Inferior parietal cortex (tissue), 1 donor: Measurements from ENCODE around the gene LMX1A.
A peak's percentile ranks its signal among the peaks of the same experiment; 100 is the strongest.

Source experiments
- DNase-seq: peaks from one replicate; pipeline ENCODE4 v3.0.0-alpha.2; 2016; ENCODE audit errors: extremely low spot score

LMX1A gene

GRCh38 chr1:165265196-165265838 is 91.2 kb downstream of the LMX1A start:
- no peak for DNase-seq

DNA sequence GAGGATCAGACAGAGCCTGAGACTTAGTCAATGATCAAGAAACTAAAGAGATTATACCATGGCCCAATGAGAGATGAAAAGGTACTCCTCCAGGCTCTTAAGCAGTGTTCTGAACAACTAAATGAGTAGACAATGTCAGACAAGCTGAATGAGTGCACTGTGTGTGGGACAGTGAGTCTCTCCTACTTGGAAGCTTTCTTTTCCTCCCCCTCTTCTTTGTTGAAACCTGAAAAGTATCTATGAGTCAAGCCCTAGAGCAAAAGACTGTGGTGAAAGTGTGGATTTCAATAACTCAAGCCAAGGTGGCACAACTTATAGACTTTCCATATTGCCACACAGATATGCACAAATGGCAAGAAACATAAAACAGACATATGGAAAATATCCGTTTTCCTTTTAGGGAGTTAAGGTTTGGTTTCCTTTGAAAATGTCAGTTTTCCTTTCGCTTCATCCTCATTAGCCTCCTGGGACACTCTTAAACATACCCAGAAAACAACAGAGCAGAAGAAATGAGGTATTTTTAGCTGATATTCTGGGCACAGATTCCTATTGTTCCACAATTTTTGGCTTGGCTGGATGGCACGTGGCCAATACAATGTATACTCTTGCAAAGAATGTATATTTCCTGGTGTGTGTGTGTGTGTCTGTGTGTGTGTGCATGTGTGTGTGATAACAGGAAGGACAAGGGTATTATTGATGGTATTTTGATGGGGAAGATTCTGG is 96.6 kb downstream of the LMX1A start:
- no peak for DNase-seq

- no peak for DNase-seq
Measured at GRCh38 chr1:165259236-165259635, 97.3 kb downstream of the LMX1A start.

DNA sequence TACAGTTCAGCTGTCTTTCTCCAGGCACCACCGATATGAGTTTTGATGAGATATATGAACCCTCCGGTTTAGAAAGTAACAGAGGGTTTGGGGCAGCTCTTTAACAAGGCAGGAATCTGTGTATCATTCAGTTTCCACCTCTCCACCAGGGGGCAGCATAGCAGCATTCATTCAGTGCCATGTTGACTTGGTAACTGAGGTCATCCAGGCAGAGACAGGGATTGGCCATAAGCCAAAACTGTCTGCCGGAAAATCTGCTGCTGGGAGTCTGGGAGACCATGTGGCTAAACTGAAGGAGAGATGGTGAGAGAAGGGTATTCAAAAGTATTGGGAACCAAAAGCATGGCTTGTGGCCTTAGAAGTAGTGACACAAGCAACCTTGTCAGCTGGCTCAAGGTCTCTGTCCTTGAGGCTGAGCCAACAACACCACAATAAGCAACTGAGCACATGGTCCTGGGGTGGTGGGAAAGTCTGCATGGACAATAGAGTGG is 98.5 kb downstream of the LMX1A start:
- DNase-seq = peak; percentile 47

DNA sequence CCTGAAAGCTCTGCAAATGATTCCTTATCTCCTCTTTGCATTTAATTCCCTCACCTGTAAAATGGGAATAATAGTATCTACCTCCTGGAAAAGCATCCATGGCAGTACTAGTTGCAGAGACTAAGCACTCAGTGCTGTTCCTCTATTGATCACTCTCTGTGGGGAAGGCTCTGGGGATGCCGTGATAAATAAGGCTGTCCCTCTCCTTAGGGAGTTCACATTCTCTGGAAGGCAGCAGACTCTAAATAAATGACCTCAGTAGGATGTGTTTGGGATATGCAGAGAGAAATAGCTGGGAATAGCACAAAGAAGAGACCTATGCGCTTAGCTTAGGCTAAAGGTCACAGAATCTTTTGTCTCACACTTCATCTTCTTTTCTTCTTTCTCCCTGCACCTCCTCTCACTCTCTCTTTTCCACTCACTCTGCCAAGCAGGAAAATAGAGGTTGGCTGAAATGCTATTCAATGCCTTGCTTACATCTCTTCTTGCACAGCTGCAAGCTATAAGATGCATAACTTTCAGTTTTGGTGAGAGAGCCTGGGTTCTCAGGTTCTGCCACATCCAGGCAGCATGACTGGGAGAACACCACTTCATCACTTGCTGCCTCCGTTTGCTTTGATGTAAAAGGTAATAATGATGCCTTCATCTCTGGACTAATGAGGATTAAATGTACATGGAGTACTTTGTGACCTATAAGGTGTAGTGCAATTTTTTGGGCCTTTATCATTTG is 101.5 kb downstream of the LMX1A start:
- DNase-seq = no peak

GRCh38 chr1:165254376-165254775 is 102.1 kb downstream of the LMX1A start:
- DNase-seq = no peak

GRCh38 chr1:165253818-165254254 is 102.7 kb downstream of the LMX1A start:
- no peak for DNase-seq

GRCh38 chr1:165248969-165249571 is 107.4 kb downstream of the LMX1A start:
- no peak for DNase-seq

DNA sequence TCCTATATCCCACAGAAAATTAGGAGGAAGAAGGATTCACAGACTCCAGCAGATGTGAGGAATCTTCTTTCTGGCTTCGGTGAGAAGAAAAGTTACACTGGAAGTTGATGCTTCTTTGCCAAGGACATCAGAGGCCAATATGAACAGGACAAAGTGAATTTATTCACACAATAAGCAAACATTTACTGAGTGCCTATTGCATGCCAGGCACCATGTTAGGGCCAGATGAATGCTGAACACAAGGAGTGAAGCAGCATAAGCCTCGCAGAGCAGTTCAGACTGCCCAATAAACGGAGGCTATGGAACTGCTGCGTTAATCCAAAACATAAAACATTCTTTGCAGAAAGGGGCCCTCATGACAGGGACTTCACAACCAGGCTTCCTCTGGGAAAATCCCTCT is 114.6 kb downstream of the LMX1A start:
- DNase-seq = no peak

GRCh38 chr1:165241321-165241720 is 115.2 kb downstream of the LMX1A start:
- no peak for DNase-seq

GRCh38 chr1:165240492-165240891 is 116.0 kb downstream of the LMX1A start:
- no peak for DNase-seq

GRCh38 chr1:165239873-165240272 is 116.6 kb downstream of the LMX1A start:
- DNase-seq = no peak

DNA sequence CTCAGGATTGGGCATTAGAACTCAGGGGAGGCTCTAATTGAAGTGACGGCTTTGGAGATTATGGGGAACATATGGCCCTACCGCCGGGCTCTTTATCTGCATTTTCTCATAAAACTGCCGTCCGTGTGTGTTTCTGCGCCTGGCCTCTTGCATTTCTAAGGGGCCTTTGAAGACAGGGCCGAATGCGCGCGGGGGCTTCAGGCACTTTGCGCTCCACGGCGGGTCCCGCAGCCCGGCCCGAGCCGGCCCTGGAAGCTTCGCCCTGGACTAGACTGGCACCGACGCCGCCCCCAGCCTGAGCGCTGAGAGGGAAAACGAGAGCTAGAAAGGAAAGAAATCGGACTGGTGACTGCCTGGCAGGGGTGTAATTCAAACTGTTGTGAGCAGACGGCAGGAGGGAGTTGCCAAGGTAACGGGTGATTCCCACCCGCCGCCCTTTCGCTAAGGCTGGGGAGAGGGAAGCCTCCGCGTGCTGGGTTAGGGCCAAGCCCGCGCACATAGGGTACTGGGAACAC is 120.7 kb downstream of the LMX1A start:
- no peak for DNase-seq

DNA sequence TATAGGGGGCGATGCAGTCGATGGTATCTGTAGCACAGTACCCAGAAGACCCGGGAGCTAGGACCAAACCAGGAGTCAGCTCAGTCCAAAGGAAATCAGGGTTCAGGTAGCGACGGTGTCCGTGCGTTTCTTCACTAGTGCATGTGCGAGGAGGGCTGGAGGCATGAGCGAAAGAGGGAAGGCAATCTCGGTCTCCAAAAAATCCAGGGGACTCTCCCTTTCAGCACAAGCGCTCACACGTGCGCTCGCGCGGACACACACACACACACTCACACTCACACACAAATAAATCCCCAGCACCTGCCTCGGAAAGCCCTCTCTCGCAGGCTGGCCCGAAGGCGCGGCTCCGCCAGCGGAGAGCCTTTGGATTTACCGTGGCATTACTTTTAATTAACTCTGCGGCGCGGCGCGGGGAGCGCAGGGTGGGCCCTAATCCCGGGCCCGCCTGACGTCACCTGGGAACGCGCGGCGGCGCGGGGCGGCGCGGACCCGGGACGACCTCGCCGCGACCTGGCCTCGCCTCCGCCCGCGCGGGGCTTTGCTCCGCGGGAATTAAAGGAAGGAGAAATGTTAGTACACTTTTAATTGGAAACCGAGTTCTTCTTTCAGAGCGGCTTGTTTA is 121.2 kb downstream of the LMX1A start:
- DNase-seq = no peak

DNA sequence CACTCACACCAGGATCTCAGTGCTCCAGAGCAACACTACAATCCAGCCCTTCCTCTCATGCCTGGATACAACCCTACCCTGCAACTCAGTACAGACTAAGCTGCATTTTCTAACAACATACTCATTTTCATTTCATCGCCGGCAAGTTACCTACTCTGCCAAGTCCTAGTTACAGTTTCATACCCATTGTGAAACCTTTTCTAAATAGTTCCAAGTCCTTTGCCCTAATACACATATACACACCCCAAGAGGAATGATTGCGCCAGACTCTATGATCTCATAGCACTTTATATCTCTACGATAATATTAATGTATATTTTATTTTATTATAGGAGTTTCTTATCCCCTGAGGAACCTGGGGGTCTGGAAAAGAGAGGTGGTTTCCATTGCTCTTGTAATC is 122.4 kb downstream of the LMX1A start:
- no peak for DNase-seq

DNA sequence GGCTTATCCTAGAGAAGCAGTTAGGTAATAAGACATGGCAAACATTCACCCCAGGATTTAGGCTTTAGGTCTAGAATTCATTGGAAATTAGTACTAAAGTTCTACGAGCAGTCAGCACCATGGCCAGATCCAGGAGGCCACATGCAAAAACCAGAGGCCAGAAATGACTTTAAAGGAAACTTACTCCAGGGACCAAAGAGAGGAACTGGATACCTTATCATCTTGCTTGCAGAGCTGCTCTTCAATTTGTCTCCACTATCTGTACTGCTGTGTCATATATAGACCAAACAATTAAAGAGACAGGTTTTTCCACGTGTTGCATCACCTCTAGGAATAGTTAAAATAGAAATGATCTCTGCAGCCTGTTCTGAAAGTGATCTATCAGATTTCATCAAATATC is 127.8 kb downstream of the LMX1A start:
- DNase-seq = no peak

DNA sequence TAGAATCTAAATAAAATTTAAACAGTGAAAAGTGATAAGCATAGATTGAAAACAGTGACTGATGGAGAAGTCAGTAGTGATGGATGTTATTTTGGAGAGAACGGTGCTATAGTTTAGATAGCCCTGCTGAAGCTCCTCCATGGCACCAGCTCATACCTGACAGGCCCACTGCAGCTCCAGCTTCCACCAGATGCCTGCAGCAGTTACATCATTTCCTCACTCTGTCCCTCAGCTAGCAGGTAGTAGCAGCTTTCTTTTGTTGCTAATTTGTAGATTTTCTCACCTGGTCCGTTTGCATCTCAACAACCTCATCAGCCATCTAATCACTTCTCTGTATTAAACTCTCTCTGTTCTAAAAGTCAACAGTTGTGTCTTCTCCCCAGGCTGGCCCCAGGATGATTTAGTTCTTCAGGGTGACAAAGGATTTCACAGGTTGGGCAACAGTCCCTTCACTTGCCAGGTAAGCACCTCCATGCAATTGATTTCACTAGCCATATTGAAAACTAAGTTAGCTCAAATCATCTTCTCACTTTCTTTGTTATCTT is 128.3 kb downstream of the LMX1A start:
- no peak for DNase-seq

DNA sequence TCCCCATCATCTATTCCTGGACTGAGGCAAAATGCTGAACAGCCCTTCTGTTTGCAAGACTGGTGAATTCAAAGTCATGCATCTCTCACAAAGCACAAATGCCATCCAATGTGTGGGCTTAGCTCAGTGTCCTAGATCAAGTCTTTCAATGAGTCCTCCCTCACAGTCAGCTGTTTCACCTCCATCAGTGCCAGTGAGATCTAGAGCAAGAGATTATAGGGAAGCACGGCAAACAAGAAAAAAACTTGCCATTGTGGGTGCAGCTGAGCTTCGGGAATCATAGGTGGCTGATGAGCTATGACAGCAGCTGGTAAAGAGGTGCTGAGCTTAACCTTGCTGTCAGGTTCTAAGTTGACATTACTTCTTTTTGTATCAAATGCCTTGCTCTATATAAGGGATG is 130.2 kb downstream of the LMX1A start:
- DNase-seq = no peak

DNA sequence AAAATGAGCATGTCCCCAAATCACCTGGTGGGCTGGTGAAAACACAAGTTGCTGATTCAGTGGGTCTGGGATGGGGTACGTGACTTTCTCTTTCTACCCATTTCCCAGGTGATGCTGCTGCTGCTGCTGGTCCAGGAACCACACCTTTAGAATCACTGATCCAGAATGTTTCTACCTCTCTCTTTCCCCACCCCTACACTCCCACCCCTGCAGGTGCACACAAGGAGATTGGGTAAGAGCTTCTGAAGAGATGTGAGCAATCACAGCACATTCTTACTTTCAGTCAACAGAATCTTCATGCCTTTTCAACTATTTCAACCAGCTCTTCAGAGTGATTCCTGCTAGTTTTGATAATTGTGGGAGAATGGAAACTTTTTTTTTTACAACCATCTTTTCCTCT is 130.9 kb downstream of the LMX1A start:
- no peak for DNase-seq

- DNase-seq = no peak
Measured at GRCh38 chr1:165225062-165225461, 131.5 kb downstream of the LMX1A start.

GRCh38 chr1:165224504-165224903 is 132.0 kb downstream of the LMX1A start:
- DNase-seq = no peak
